ENCODE data around the gene BTBD3. TPM values are rescaled to one million over a fixed set of nuclear protein-coding genes. Genes with fewer than 3 reads are reported as not detected.

Gene BTBD3
- total RNA-seq = 1 to 10 TPM; 7.2 to 8.2 TPM

GRCh38 chr20:11917663-11918062, at the start of gene BTBD3:
TSS of gene BTBD3 (plus strand) at chr20:11917893. CDS start at chr20:11918276, 383 bp downstream.
- DNase-seq = no peak
- peaks cover 3% of the 10 kb centered on the region for H3K4me1 Mint-ChIP-seq (ENCODE audit: low read depth)
- no peaks in the 10 kb centered on the region for H3K9me3 Mint-ChIP-seq
- CTCF ChIA-PET = no interaction called here
- no peak within 1 kb of the TSS for H3K27ac Mint-ChIP-seq
- H3K36me3 Mint-ChIP-seq (ENCODE audit: low read depth) = no peaks in the 10 kb centered on the region
- intact Hi-C loops (cut with micrococcal nuclease) = no loop called here
- no peaks in the 10 kb centered on the region for H3K27me3 Mint-ChIP-seq (ENCODE audit: low read depth)
- no peak within 1 kb of the TSS for H3K4me3 Mint-ChIP-seq

GRCh38 chr20:11869641-11870040, 48.1 kb upstream of the BTBD3 start:
- intact Hi-C loops (cut with micrococcal nuclease) = no loop called here
- DNase-seq = no peak
- peaks cover 1% of the 10 kb centered on the region for H3K9me3 Mint-ChIP-seq
- CTCF ChIA-PET = no interaction called here
- H3K36me3 Mint-ChIP-seq (ENCODE audit: low read depth) = no peaks in the 10 kb centered on the region
- no peak overlapping the region for H3K4me3 Mint-ChIP-seq
- no peaks in the 10 kb centered on the region for H3K4me1 Mint-ChIP-seq (ENCODE audit: low read depth)
- no peak overlapping the region for H3K27ac Mint-ChIP-seq
- H3K27me3 Mint-ChIP-seq (ENCODE audit: low read depth) = peaks cover 4% of the 10 kb centered on the region

- no peaks in the 10 kb centered on the region for H3K4me1 Mint-ChIP-seq (ENCODE audit: low read depth)
- no peak for DNase-seq
- H3K4me3 Mint-ChIP-seq = no peak overlapping the region
- CTCF ChIA-PET = no interaction called here
- intact Hi-C loops (cut with micrococcal nuclease) = no loop called here
- H3K27me3 Mint-ChIP-seq (ENCODE audit: low read depth) = peaks cover 4% of the 10 kb centered on the region
- H3K36me3 Mint-ChIP-seq (ENCODE audit: low read depth) = no peaks in the 10 kb centered on the region
- peaks cover 1% of the 10 kb centered on the region for H3K9me3 Mint-ChIP-seq
- H3K27ac Mint-ChIP-seq = no peak overlapping the region
Measured at GRCh38 chr20:11870411-11870810, 47.3 kb upstream of the BTBD3 start.

GRCh38 chr20:11876555-11876954, 41.1 kb upstream of the BTBD3 start:
- H3K27me3 Mint-ChIP-seq (ENCODE audit: low read depth) = peaks cover 10% of the 10 kb centered on the region
- no peak for DNase-seq
- no peaks in the 10 kb centered on the region for H3K4me1 Mint-ChIP-seq (ENCODE audit: low read depth)
- no peaks in the 10 kb centered on the region for H3K36me3 Mint-ChIP-seq (ENCODE audit: low read depth)
- CTCF ChIA-PET = no interaction called here
- no peak overlapping the region for H3K27ac Mint-ChIP-seq
- no peaks in the 10 kb centered on the region for H3K9me3 Mint-ChIP-seq
- no peak overlapping the region for H3K4me3 Mint-ChIP-seq
- intact Hi-C loops (cut with micrococcal nuclease) = no loop called here

- Mint-ChIP-seq H3K9me3 (no peaks in the 10 kb centered on the region), H3K27ac (no peak overlapping the region), H3K36me3 (ENCODE audit: low read depth) (no peaks in the 10 kb centered on the region), H3K27me3 (ENCODE audit: low read depth) (peaks cover 22% of the 10 kb centered on the region), H3K4me3 (no peak overlapping the region), H3K4me1 (ENCODE audit: low read depth) (no peaks in the 10 kb centered on the region)
- intact Hi-C loops (cut with micrococcal nuclease) = no loop called here
- CTCF ChIA-PET = no interaction called here
- no peak for DNase-seq
Measured at GRCh38 chr20:11880680-11881079, 37.0 kb upstream of the BTBD3 start.

- Mint-ChIP-seq H3K27me3 (ENCODE audit: low read depth) (peaks cover 19% of the 10 kb centered on the region), H3K9me3 (no peaks in the 10 kb centered on the region), H3K27ac (no peak overlapping the region), H3K4me1 (ENCODE audit: low read depth) (no peaks in the 10 kb centered on the region), H3K36me3 (ENCODE audit: low read depth) (no peaks in the 10 kb centered on the region), H3K4me3 (no peak overlapping the region)
- intact Hi-C loops (cut with micrococcal nuclease) = no loop called here
- CTCF ChIA-PET = no interaction called here
- DNase-seq = no peak
Measured at GRCh38 chr20:11881449-11881848, 36.2 kb upstream of the BTBD3 start.

DNA sequence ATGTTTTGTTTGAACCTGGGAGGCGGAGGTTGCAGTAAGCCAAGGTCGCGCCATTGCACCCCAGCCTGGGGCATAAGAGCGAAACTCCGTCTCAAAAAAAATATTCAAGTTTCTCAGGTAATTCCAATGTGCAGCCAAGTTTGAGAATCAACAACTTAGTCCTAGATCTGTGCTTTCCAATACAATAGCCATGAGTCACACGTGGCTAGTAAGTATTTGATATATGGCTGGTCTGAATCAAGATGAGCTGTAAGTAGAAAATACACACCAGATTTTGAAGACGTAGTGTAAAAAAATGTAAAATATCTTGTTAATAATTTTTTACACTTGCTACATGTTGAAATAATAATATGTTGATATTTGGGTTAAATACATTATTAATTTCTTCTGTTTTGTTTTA, 35.0 kb upstream of the BTBD3 start:
- Mint-ChIP-seq H3K4me1 (ENCODE audit: low read depth) (no peaks in the 10 kb centered on the region), H3K27me3 (ENCODE audit: low read depth) (peaks cover 14% of the 10 kb centered on the region), H3K36me3 (ENCODE audit: low read depth) (no peaks in the 10 kb centered on the region), H3K9me3 (no peaks in the 10 kb centered on the region), H3K27ac (no peak overlapping the region), H3K4me3 (no peak overlapping the region)
- CTCF ChIA-PET = no interaction called here
- no peak for DNase-seq
- intact Hi-C loops (cut with micrococcal nuclease) = no loop called here

DNA sequence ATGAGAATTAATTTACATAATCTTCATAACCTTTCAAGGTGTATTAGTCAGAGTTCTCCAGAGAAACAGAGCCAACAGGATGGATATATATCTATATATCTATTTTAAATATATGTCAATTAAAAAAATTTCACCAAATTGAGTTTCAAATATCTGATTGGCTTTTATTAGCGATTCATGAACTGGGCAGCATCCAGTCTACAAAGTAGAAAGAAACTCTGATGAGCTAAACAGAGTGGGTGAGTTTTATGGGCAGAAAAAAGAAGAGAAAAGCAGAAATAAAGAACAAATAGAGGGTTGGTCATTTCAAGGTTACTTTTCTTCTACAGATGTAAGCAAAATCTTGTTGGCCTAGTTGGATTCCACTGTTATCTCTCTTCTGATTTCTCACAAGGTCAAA, 29.0 kb upstream of the BTBD3 start:
- Mint-ChIP-seq H3K27ac (no peak overlapping the region), H3K27me3 (ENCODE audit: low read depth) (peaks cover 30% of the 10 kb centered on the region), H3K9me3 (no peaks in the 10 kb centered on the region), H3K36me3 (ENCODE audit: low read depth) (peaks cover 2% of the 10 kb centered on the region), H3K4me1 (ENCODE audit: low read depth) (peaks cover 21% of the 10 kb centered on the region), H3K4me3 (no peak overlapping the region)
- CTCF ChIA-PET = no interaction called here
- intact Hi-C loops (cut with micrococcal nuclease) = no loop called here
- DNase-seq = no peak

DNA sequence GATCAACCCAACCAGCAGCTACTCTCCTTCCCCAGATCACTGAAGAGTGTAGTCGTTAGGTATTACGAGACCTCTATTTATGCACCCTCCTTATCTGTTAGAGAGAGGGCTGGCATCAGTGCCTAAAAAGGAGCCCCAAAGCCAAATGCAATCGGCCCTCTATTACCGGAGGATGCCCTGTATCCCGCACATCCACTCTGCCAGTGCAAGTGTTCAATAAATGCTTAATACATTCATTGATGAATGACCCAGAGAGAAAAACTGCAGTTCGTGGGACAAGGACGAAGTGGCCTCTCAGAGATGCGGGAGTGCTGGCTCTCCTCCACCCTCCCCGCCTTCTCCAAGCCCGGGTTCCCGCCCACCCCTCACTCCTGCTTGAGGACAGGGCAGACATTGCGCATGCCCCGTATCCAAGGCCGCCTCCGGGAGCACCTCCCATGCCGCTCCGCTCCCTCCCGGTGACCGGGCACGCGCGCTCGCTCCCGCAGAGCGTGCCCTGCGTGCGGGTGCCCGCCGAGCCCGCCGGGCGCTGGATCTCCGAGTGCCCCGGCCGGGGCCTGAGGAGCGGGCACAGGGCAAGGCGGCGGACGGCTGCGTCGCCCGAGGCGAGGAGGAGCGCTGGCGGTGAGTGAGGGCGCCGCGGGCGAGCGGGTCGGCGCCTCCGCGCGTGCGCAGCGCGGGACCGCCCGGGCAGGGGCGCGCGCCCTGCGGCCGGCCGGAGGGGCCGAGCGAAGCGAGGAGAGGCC, 27.2 kb upstream of the BTBD3 start:
- Mint-ChIP-seq H3K36me3 (ENCODE audit: low read depth) (peaks cover 2% of the 10 kb centered on the region), H3K27me3 (ENCODE audit: low read depth) (peaks cover 25% of the 10 kb centered on the region), H3K9me3 (no peaks in the 10 kb centered on the region), H3K27ac (peak overlapping the region; percentile 50), H3K4me3 (peak overlapping the region; percentile 73), H3K4me1 (ENCODE audit: low read depth) (peaks cover 21% of the 10 kb centered on the region)
- intact Hi-C loops (cut with micrococcal nuclease) = loop anchor here (5.0 to 10.0 kb wide), 4 partner anchors 1218 to 1894 kb away; partner anchors contain the start of genes ESF1, ISM1, JAG1 and NDUFAF5
- CTCF ChIA-PET = no interaction called here
- DNase-seq = peak; percentile 67

DNA sequence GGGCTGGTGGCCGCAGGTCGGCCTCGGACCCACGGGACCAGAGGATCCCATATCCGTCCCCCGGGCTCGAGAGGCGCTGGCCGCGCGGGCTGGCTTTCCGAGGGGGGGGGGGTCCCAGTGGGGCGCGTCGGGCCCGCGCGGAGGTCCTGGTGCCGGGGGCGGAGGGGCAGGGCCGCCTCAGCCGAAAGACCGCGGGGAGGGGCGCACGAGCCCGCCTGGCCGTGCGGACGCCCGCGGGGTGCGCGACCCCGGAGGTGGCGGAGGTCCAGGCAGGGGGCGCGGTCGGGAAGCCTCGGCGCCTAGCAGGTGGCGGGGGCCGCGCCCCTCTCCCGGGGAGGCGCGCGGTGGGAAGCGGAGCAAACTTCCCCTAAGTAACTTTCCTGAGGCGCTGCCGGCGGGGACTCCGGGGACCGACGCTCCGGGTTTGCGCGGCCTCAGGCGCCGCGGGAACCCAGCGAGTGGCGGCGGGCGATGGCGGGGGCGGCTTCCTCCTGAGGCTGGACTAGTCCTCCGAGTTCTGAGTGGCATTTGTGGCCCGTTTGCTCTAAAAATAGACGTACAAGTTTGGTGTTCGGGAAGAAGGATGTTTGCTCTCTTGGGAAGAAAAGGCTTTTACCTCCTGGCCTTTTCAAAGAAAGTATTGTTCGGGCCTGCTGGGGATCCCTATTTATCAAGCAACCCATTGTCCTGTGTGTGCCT, 26.5 kb upstream of the BTBD3 start:
- Mint-ChIP-seq H3K36me3 (ENCODE audit: low read depth) (peaks cover 2% of the 10 kb centered on the region), H3K4me3 (peak overlapping the region; percentile 72), H3K27me3 (ENCODE audit: low read depth) (peaks cover 25% of the 10 kb centered on the region), H3K4me1 (ENCODE audit: low read depth) (peaks cover 21% of the 10 kb centered on the region), H3K9me3 (no peaks in the 10 kb centered on the region), H3K27ac (peak overlapping the region; percentile 73)
- intact Hi-C loops (cut with micrococcal nuclease) = loop anchor here (5.0 to 10.0 kb wide), 4 partner anchors 1219 to 1894 kb away; partner anchors contain the start of genes ESF1, ISM1, JAG1 and NDUFAF5
- DNase-seq = peak; percentile 39
- CTCF ChIA-PET = no interaction called here

DNA sequence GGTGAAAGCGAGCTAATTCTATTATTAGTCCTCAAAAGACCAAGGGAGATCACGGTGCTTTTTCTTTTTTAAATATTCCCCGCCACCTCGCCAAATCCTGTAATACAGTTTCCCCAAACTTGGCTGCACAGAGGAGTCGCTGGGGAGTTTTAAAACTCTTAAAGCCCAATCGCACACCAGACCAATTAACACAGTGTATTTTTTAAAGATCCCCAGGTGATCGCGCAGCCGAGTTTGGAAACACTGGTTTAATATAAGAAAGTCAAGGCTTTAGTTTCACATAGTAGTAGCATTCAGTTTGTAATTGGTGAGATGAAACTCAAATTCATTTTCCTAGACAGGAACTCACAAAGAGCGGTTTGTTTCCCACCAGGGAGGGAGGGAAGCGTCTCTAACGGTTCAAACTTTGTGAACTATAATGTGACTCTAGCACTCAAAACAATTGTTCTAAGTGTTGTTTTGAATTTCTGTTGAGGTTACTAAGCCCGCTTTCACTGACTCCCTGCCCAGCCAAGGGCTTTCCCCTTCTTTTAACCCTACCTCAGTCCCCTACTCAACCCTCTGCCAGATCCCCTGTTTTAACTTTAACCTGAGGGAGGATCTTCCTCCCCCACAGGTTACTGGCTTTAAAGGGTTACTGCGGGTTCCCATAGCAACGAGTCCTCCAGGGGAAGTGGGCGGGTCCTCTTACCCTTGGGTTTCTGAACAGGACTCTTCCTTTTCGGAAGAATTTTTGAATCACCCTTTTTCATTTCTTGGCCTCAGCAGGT, 25.7 kb upstream of the BTBD3 start:
- H3K36me3 Mint-ChIP-seq (ENCODE audit: low read depth) = peaks cover 2% of the 10 kb centered on the region
- peak; percentile 75 for DNase-seq
- H3K4me1 Mint-ChIP-seq (ENCODE audit: low read depth) = peaks cover 21% of the 10 kb centered on the region
- intact Hi-C loops (cut with micrococcal nuclease) = loop anchor here (5.0 to 10.0 kb wide), 4 partner anchors 1220 to 1893 kb away; partner anchors contain the start of genes ESF1, ISM1, JAG1 and NDUFAF5
- peak overlapping the region; percentile 72 for H3K4me3 Mint-ChIP-seq
- CTCF ChIA-PET = no interaction called here
- peaks cover 25% of the 10 kb centered on the region for H3K27me3 Mint-ChIP-seq (ENCODE audit: low read depth)
- peak overlapping the region; percentile 73 for H3K27ac Mint-ChIP-seq
- no peaks in the 10 kb centered on the region for H3K9me3 Mint-ChIP-seq

- Mint-ChIP-seq H3K27ac (no peak overlapping the region), H3K36me3 (ENCODE audit: low read depth) (peaks cover 2% of the 10 kb centered on the region), H3K4me1 (ENCODE audit: low read depth) (peaks cover 21% of the 10 kb centered on the region), H3K27me3 (ENCODE audit: low read depth) (peaks cover 23% of the 10 kb centered on the region), H3K9me3 (no peaks in the 10 kb centered on the region), H3K4me3 (no peak overlapping the region)
- DNase-seq = no peak
- CTCF ChIA-PET = no interaction called here
- intact Hi-C loops (cut with micrococcal nuclease) = loop anchor here (5.0 to 10.0 kb wide), 4 partner anchors 1222 to 1891 kb away; partner anchors contain the start of genes ESF1, ISM1, JAG1 and NDUFAF5
Measured at GRCh38 chr20:11894062-11894461, 23.6 kb upstream of the BTBD3 start.
